ENCODE measurements around the gene ECE1.

ECE1 gene

DNA sequence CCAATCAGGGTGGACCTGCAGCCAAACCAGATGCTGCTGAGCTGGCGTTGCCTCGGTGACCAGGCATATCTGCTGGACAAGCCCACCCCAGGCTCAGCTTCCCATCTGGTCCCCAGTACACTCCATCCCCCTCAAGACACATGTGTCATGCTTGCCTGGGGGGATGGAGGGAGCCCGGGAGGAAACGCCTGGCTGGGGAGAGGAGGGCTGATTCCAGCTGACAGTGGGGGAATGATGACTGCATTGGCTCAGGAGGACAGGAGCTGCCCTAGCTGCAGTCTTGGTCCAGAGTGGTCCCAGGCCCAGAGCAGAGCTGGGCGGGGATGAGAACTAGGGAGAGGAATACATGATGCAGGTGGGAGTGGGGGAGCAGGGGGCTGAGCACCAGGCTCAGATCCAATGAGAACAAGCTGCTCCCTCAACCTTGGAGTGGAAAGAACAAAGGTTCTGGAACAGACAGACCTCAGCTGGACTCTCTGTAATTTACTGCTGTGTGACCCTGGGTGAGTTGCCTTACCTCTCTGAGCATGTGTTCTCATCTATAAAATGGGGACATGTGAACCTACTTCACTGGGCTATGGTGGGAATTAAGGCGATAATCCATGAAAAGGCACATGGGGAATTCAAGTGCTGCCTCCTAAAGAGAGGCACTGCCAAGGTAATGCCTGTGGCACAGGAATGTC is 23.1 kb upstream of the ECE1 start:
- DNase-seq (ENCODE audit: extremely low read depth, low read depth): peak; percentile 47
- TF ChIP-seq, protein P1, sequence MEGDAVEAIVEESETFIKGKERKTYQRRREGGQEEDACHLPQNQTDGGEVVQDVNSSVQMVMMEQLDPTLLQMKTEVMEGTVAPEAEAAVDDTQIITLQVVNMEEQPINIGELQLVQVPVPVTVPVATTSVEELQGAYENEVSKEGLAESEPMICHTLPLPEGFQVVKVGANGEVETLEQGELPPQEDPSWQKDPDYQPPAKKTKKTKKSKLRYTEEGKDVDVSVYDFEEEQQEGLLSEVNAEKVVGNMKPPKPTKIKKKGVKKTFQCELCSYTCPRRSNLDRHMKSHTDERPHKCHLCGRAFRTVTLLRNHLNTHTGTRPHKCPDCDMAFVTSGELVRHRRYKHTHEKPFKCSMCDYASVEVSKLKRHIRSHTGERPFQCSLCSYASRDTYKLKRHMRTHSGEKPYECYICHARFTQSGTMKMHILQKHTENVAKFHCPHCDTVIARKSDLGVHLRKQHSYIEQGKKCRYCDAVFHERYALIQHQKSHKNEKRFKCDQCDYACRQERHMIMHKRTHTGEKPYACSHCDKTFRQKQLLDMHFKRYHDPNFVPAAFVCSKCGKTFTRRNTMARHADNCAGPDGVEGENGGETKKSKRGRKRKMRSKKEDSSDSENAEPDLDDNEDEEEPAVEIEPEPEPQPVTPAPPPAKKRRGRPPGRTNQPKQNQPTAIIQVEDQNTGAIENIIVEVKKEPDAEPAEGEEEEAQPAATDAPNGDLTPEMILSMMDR (IDR thresholded peaks at IDR 0.05; ENCODE audit: low read depth, low read length): no peak

- TF ChIP-seq, protein P1 (IDR thresholded peaks at IDR 0.05; ENCODE audit: low read depth, low read length): no peak
- DNase-seq (ENCODE audit: extremely low read depth, low read depth): no peak
Measured at GRCh38 chr1:21312407-21312992, 22.2 kb upstream of the ECE1 start.

DNA sequence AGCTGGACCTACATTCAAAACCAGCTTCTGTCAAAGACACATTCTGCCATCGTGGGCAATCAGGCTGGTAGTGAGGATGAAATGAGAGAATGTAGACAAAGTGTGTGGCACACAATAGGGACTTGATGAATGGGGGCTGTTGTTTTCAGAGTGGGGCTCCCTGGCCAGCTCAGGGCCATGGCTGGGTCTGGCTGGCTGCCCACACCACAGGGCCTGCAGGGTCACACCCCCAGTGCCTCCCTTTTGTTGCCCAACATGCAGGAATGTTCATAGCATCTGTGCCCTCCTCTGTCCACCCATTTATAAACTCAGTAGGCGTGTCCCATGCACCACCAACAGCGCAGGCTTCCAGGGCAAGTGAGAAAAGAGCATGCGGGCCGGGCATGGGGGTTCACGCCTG is 20.8 kb upstream of the ECE1 start:
- no peak for DNase-seq (ENCODE audit: extremely low read depth, low read depth)
- TF ChIP-seq, protein P1 (IDR thresholded peaks at IDR 0.05; ENCODE audit: low read depth, low read length): no peak

DNA sequence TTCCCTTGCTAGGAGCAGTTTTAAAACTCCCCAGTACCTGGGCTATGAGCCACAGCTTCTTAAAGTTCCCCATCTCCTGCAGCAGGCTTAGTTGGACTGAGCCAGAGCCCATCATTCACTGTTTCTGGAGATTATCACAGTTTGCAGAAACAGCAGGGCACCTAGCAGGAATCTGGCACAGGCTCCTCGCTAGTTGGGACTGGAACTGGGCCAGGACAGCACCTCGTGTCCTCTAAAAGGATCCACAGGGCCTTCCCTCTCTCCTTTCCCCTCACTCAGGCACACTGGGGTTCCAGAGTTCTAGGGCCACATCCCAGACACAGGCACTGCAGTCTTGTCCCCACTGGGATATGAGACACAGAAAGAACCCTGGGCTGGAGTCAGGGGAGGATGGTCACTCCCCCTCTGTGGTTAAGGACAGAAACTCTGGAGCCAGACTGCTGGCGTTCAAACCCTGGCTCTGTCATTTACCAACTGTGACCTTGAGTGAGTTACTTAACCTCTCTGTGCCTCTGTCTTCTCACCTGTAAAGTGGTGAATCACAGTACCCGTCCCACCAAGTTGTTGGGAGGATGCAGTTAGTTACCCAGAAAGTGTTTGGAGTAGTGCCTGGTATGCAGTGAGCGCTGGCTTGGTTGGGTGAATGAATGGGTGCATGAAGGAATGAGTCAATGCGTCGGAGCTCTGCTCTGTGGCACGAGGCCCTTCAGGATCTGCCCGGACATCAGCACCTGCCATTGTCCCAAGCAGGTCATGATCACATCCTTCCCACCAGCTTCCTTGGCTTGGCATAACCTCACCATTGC is 18.8 kb upstream of the ECE1 start:
- TF ChIP-seq, protein P1 (IDR thresholded peaks at IDR 0.05; ENCODE audit: low read depth, low read length): no peak
- DNase-seq (ENCODE audit: extremely low read depth, low read depth): no peak

GRCh38 chr1:21308330-21308729 is 18.1 kb upstream of the ECE1 start:
- TF ChIP-seq, protein P1 (IDR thresholded peaks at IDR 0.05; ENCODE audit: low read depth, low read length): no peak

DNA sequence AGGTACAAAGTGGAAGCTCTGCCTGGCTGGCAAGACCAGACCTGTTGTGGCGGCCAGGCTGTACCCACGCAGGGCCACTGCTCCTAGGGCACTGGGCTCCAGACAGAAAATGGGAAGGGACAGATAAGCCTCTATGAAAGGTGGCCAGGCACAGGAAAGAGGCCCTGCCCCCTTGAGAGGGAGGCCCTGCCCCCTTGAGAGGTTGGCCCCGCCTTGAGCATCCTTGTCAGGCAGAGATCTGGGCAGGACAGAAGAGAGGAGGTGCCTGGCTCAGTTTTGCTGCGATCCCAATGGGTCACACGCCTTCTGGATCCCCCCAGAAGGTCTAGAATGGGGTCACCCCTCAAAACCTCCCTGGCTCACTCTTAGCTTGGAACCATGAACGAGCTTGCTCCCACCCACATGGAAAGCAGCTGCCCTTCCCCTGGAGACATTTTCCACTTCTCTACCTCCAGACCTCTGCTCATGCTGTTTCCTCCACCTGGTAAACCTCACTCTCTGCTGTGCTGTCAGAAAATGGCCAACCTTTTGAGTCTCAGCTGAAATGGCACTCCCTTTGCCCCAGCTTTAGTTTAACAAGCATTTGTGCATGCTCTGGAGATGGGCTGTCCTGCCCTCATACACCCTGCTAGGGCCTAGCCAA is 17.5 kb upstream of the ECE1 start:
- no peak for DNase-seq (ENCODE audit: extremely low read depth, low read depth)
- TF ChIP-seq, protein P1 (IDR thresholded peaks at IDR 0.05; ENCODE audit: low read depth, low read length): no peak

More at GRCh38 chr1:21308330-21308729, 18.1 kb upstream of the ECE1 start:
- no peak for DNase-seq (ENCODE audit: extremely low read depth, low read depth)
